Right lobe of liver (tissue), 4 donors: ENCODE data around the gene INTS7.

Experiments used
- CTCF ChIP-seq, 4 donors: fragments of 200-600 bp in 3 of 4; fragments of 450-650 bp in 1 of 4; IDR thresholded peaks; one replicate each; pipeline versions ENCODE4 v1.5.1 to v1.8.0; 2016 to 2022; ENCODE audit warnings: antibody characterized with exemption in 4 of 4, mild to moderate bottlenecking in 2 of 4
- POLR2A ChIP-seq: fragments of 450-650 bp; IDR thresholded peaks from one replicate; pipeline ENCODE4 v1.6.1; 2017; ENCODE audit warnings: antibody characterized with exemption, mild to moderate bottlenecking
- donor health status: DM: no; HTN: no; CAD: no.
- donor health status: DM: no; HTN: no; CAD: no.
- donor health status: DM: no; HTN: yes; CAD: no.

GRCh38 chr1:211893260-211893659, 142.1 kb downstream of the INTS7 start:
- TF ChIP-seq CTCF (IDR thresholded peaks at IDR 0.05) = no peak
- TF ChIP-seq POLR2A = no peak
